Skeletal muscle satellite cell (primary cell): Measurements from ENCODE around the gene SLC9A3.
"Not testable (repeated sequence)": the region's sequence is repeated elsewhere in the genome, so short reads cannot be mapped to it uniquely, and the experiment has no call there.

Experiments
- H3K27me3 ChIP-seq: 2 replicates; pipeline ENCODE4 v1.7.0; 2013; ENCODE audit warnings: low read length; ENCODE audit not compliant: control insufficient read depth, insufficient read depth
- H3K36me3 ChIP-seq: 2 replicates; pipeline ENCODE4 v1.7.0; 2013; ENCODE audit warnings: mild to moderate bottlenecking, control low read depth, low read length; ENCODE audit not compliant: insufficient read depth
- H3K4me1 ChIP-seq: 2 replicates; pipeline ENCODE4 v1.7.0; 2013; ENCODE audit warnings: low read length; ENCODE audit not compliant: control insufficient read depth, insufficient read depth
- H3K4me2 ChIP-seq: 2 replicates; pipeline ENCODE4 v1.7.0; 2013; ENCODE audit warnings: mild to moderate bottlenecking, low read length
- H3K4me3 ChIP-seq: 2 replicates; pipeline ENCODE4 v1.7.0; 2013; ENCODE audit warnings: low read length
- H3K9ac ChIP-seq: 2 replicates; pipeline ENCODE4 v1.7.0; 2013; ENCODE audit warnings: mild to moderate bottlenecking, low read depth, low read length, moderate library complexity
- H3K9me3 ChIP-seq: replicated peaks from 2 replicates; pipeline ENCODE4 v1.7.0; 2013; ENCODE audit warnings: mild to moderate bottlenecking, control low read depth, low read length

The SLC9A3 gene

GRCh38 chr5:488744-489688 lies 35.2 kb downstream of the SLC9A3 start:
- Histone ChIP-seq H3K27me3 (peaks cover 56% of the 10 kb centered on the region), H3K4me3 (no peak overlapping the region), H3K4me1 (no peaks in the 10 kb centered on the region), H3K36me3 (no peaks in the 10 kb centered on the region), H3K9me3 (no peaks in the 10 kb centered on the region), H3K9ac (no peak overlapping the region), H3K4me2 (no peak overlapping the region)

- H3K4me2 ChIP-seq = no peak overlapping the region
- H3K9me3 ChIP-seq = no peaks in the 10 kb centered on the region
- no peaks in the 10 kb centered on the region for H3K4me1 ChIP-seq
- H3K36me3 ChIP-seq = no peaks in the 10 kb centered on the region
- H3K4me3 ChIP-seq = no peak overlapping the region
- no peak overlapping the region for H3K9ac ChIP-seq
- H3K27me3 ChIP-seq = peaks cover 50% of the 10 kb centered on the region
These were observed 36.0 kb downstream of the SLC9A3 start for GRCh38 chr5:488241-488640.

GRCh38 chr5:486597-486996 lies 37.7 kb downstream of the SLC9A3 start:
- H3K4me3 ChIP-seq = not testable (repeated sequence)
- peaks cover 42% of the 10 kb centered on the region for H3K27me3 ChIP-seq

GRCh38 chr5:485946-486491 lies 38.2 kb downstream of the SLC9A3 start:
- no peak overlapping the region for H3K9ac ChIP-seq
- no peak overlapping the region for H3K4me3 ChIP-seq

More at GRCh38 chr5:486597-486996, 37.7 kb downstream of the SLC9A3 start:
- H3K9me3 ChIP-seq, H3K9ac ChIP-seq, H3K36me3 ChIP-seq, H3K4me1 ChIP-seq, H3K4me2 ChIP-seq: not testable (repeated sequence)

DNA sequence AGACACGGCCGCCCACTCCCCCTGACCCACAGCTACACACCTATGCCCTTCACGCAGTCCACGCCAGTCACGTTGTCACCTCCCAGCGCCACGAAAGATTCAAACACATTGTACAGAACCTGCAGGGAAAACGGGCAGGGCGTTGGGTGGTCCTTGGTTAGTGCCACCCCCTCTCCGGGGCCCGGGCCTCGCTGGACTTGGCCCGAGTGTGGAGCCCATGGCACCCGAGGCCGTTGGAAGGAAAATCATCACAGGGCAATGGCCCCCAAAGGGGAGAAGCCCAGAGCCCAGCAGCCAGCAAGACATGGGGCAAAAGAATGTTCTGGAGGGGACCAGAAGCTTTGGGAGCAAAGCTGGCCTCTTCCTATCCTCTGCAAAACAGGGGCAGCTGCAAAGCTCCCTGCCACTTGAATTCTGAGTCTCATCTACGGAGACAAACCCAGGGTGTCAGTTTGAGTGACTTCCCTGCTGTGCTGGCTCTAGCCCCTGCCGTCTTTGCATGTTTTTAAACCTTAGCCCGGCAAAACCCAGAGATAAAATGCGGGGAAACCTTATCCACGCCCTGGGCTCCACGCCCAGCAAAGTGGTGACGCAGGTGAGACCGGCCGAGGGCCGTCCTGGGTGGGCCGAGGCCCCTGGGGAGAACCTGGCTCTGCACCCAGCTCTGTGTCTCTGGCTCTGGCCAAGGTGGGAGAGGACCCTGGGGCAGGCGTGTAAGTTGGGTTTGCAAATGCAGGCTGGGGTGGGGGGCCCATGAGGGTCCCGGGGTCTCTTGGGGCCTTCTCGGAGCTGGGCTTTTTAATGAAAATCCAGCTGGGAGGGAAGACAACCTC lies 38.9 kb downstream of the SLC9A3 start:
- no peak overlapping the region for H3K4me3 ChIP-seq
- no peak overlapping the region for H3K9ac ChIP-seq

More at GRCh38 chr5:485946-486491, 38.2 kb downstream of the SLC9A3 start:
- no peaks in the 10 kb centered on the region for H3K4me1 ChIP-seq
- peaks cover 40% of the 10 kb centered on the region for H3K27me3 ChIP-seq
- H3K4me2 ChIP-seq = no peak overlapping the region
- H3K9me3 ChIP-seq = no peaks in the 10 kb centered on the region
- no peaks in the 10 kb centered on the region for H3K36me3 ChIP-seq

DNA sequence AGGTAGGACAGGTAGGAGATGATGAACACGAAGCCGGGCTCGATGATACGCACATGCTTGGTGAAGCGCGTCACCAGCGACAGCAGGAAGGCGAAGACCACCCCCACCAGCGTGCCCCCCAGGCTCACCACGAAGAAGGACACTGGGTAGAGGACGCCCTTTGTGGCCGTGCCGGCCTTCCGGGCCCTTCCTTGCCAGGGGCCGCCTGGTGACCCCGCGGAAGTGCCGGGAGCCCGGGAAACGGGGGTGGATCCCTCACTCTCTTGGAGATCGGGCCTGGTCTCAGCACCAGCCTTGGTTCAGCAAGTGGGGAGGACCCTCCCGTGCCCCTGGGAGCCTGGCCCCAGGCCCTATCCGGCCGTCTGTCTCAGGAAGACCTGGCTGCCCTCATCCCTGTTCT lies 39.7 kb downstream of the SLC9A3 start:
- Histone ChIP-seq H3K9me3 (no peaks in the 10 kb centered on the region), H3K9ac (no peak overlapping the region), H3K4me3 (no peak overlapping the region), H3K4me1 (no peaks in the 10 kb centered on the region), H3K36me3 (no peaks in the 10 kb centered on the region), H3K4me2 (no peak overlapping the region), H3K27me3 (peaks cover 35% of the 10 kb centered on the region)

More for the DNA sequence above, 38.9 kb downstream of the SLC9A3 start:
- H3K27me3 ChIP-seq = peaks cover 35% of the 10 kb centered on the region
- no peaks in the 10 kb centered on the region for H3K36me3 ChIP-seq
- H3K4me2 ChIP-seq = no peak overlapping the region
- no peaks in the 10 kb centered on the region for H3K4me1 ChIP-seq
- no peaks in the 10 kb centered on the region for H3K9me3 ChIP-seq

DNA sequence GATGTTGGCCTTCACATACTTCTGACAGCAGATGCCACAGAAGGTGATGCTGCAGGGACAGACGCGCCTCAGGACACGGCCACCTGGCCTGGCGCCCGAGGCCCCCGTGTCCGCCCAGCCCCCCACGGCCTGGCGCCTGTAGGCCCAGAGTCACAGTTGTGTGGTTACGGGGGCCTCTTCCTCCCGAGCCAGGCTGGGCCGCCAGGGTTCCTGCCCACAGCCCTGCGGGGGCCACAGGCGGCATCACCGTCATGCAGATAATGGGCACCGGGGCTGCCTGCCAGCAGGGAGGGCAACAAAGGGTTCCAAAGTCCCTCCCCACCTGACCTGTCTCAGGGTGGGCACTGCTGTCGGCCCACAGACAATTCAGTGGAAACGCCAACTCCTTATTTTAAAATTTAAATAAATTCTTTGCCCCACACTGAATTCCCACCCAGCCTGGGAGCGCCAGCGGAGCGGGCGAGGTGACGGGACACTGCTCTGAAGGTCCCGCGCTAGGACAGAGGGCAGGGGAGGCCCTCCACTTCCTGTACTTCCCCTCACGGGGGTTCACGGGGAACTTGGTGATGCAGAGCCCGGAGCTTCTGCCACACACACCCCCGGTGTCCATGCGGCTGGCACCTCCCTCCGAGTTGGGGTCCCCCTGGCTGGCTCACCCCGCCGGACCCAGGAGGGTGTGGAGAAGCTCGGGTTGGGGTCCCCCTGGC lies 40.7 kb downstream of the SLC9A3 start:
- Histone ChIP-seq H3K9me3 (no peaks in the 10 kb centered on the region), H3K4me3 (no peak overlapping the region), H3K36me3 (no peaks in the 10 kb centered on the region), H3K4me2 (no peak overlapping the region), H3K9ac (no peak overlapping the region), H3K4me1 (no peaks in the 10 kb centered on the region), H3K27me3 (peaks cover 38% of the 10 kb centered on the region)

- Histone ChIP-seq H3K27me3 (peaks cover 43% of the 10 kb centered on the region), H3K4me1 (no peaks in the 10 kb centered on the region), H3K4me2 (no peak overlapping the region), H3K4me3 (no peak overlapping the region), H3K9me3 (no peaks in the 10 kb centered on the region), H3K9ac (no peak overlapping the region), H3K36me3 (no peaks in the 10 kb centered on the region)
These were observed 41.2 kb downstream of the SLC9A3 start for GRCh38 chr5:483011-483410.

DNA sequence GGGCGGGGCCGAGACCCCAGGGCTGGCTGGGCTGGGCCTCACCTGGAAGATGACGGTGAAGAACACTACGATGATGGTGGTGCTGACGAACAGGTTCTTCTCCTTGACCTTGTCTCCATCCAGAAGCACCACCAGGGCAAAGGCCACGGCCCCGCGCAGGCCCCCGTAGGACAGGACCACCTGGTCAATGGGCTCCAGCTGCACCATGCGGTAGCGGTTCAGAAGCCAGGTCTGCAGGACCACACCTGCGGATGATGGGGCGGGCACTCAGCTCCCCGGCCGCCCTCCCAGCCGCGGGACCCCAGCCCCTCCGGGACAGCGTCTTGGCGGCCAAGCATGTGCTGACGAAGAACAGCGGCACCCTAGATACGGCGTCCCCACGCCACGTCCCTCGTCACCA lies 41.7 kb downstream of the SLC9A3 start:
- Histone ChIP-seq H3K36me3 (no peaks in the 10 kb centered on the region), H3K4me1 (no peaks in the 10 kb centered on the region), H3K9ac (no peak overlapping the region), H3K27me3 (peaks cover 48% of the 10 kb centered on the region), H3K4me3 (no peak overlapping the region), H3K9me3 (no peaks in the 10 kb centered on the region), H3K4me2 (no peak overlapping the region)

GRCh38 chr5:482021-482420 lies 42.2 kb downstream of the SLC9A3 start:
- no peak overlapping the region for H3K4me2 ChIP-seq
- H3K4me3 ChIP-seq = no peak overlapping the region
- no peaks in the 10 kb centered on the region for H3K36me3 ChIP-seq
- H3K27me3 ChIP-seq = peaks cover 53% of the 10 kb centered on the region
- no peak overlapping the region for H3K9ac ChIP-seq
- H3K4me1 ChIP-seq = no peaks in the 10 kb centered on the region
- H3K9me3 ChIP-seq = no peaks in the 10 kb centered on the region

- Histone ChIP-seq H3K9ac (no peak overlapping the region), H3K4me3 (no peak overlapping the region), H3K4me2 (no peak overlapping the region), H3K36me3 (no peaks in the 10 kb centered on the region), H3K9me3 (no peaks in the 10 kb centered on the region), H3K27me3 (peaks cover 60% of the 10 kb centered on the region), H3K4me1 (no peaks in the 10 kb centered on the region)
These were observed 42.9 kb downstream of the SLC9A3 start for GRCh38 chr5:481347-481746.
